Stimulated activated CD8-positive, alpha-beta memory T cell treated with anti-CD3 and anti-CD28 coated beads, Interleukin-15, amount 100 ng/mL, for 4 hours (primary cell): ENCODE results near the gene TUBGCP3.

ENCODE experiments used
- DNase-seq, 2 donors: peaks; one replicate each; pipeline ENCODE4 v3.0.0-alpha.2; 2020; ENCODE audit warnings: low read depth in 2 of 2

The TUBGCP3 gene

GRCh38 chr13:112479389-112479788, 108.6 kb downstream of the TUBGCP3 start:
- DNase-seq = no peak

- no peak for DNase-seq
These were observed 110.8 kb downstream of the TUBGCP3 start for GRCh38 chr13:112477070-112477619.

GRCh38 chr13:112475889-112476288, 112.1 kb downstream of the TUBGCP3 start:
- no peak for DNase-seq

- no peak for DNase-seq
These were observed 113.1 kb downstream of the TUBGCP3 start for GRCh38 chr13:112474869-112475268.

GRCh38 chr13:112473818-112474217, 114.1 kb downstream of the TUBGCP3 start:
- DNase-seq = no peak

GRCh38 chr13:112469071-112469745, 118.7 kb downstream of the TUBGCP3 start:
- no peak for DNase-seq

GRCh38 chr13:112468069-112468468, 119.9 kb downstream of the TUBGCP3 start:
- no peak for DNase-seq

GRCh38 chr13:112467236-112467635, 120.7 kb downstream of the TUBGCP3 start:
- DNase-seq = no peak

- DNase-seq = no peak
These were observed 121.6 kb downstream of the TUBGCP3 start for GRCh38 chr13:112466132-112467058.

GRCh38 chr13:112465251-112466131, 122.5 kb downstream of the TUBGCP3 start:
- no peak for DNase-seq

GRCh38 chr13:112464720-112465119, 123.2 kb downstream of the TUBGCP3 start:
- DNase-seq = no peak

GRCh38 chr13:112462408-112462807, 125.5 kb downstream of the TUBGCP3 start:
- DNase-seq = no peak

GRCh38 chr13:112457485-112457884, 130.5 kb downstream of the TUBGCP3 start:
- no peak for DNase-seq

- no peak for DNase-seq
These were observed 130.9 kb downstream of the TUBGCP3 start for GRCh38 chr13:112457081-112457480.

- no peak for DNase-seq
These were observed 131.6 kb downstream of the TUBGCP3 start for GRCh38 chr13:112456138-112457056.

- DNase-seq = no peak
These were observed 132.4 kb downstream of the TUBGCP3 start for GRCh38 chr13:112455476-112456059.

GRCh38 chr13:112454648-112455334, 133.2 kb downstream of the TUBGCP3 start:
- DNase-seq = no peak

- DNase-seq = no peak
These were observed 133.9 kb downstream of the TUBGCP3 start for GRCh38 chr13:112453874-112454647.
